DMS153 treated with DMSO at 0.1 percent for 48 hours (cell line): ENCODE data around the gene RAD50.
"Not testable (repeated sequence)": the region's sequence is repeated elsewhere in the genome, so short reads cannot be mapped to it uniquely, and the experiment has no call there.

Experiments
- DNase-seq: peaks from one replicate; lab custom pipeline; 2025; ENCODE audit not compliant: unreplicated experiment; lab: John Stamatoyannopoulos, UW

Gene RAD50

DNA sequence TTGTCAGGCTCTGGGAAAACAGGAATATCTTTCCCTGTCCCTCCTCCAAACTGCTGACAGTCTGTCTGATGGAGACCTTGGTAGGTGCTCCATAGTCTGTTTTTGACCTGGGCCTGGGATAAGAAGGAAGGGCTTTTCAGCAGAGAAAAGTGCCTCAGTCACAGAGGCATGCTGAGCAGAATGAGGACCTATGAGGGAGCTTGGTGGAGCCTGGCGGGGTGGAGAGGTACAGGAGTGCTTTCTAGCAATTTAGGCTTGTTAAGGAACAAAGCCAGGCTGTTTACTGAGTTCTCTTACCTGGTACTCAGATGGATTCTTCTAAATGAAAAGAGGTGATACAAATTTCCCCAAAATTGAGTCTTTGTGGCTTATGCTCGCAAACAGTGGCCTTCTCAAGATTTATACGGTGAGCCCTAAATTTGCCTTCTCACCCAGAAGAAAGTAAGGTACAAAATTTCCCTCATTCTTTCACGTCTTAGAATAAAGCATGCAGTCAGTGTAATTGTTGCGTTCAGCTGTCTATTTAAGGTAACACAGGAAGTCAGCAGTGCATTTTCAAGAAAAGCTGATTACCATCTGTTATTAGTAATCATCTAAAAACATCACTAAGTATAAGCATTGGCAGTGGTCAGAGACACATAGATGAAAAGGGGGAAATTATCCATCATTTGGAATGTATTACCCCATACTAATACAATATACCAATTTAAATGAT is 72.6 kb downstream of the RAD50 start:
- no peak for DNase-seq

GRCh38 chr5:132633587-132633986 is 76.8 kb downstream of the RAD50 start:
- DNase-seq: not testable (repeated sequence)

GRCh38 chr5:132635873-132636272 is 79.1 kb downstream of the RAD50 start:
- DNase-seq: no peak

DNA sequence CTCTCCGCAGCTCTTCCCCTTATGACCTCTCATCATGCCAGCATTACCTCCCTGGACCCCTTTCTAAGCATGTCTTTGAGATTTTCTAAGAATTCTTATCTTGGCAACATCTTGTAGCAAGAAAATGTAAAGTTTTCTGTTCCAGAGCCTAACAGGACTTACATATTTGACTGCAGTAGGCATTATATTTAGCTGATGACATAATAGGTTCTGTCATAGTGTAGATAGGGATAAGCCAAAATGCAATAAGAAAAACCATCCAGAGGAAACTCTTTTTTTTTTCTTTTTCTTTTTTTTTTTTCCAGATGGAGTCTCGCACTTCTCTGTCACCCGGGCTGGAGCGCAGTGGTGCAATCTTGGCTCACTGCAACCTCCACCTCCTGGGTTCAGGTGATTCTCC is 80.5 kb downstream of the RAD50 start:
- no peak for DNase-seq

GRCh38 chr5:132639706-132640130 is 82.9 kb downstream of the RAD50 start:
- DNase-seq: no peak

DNA sequence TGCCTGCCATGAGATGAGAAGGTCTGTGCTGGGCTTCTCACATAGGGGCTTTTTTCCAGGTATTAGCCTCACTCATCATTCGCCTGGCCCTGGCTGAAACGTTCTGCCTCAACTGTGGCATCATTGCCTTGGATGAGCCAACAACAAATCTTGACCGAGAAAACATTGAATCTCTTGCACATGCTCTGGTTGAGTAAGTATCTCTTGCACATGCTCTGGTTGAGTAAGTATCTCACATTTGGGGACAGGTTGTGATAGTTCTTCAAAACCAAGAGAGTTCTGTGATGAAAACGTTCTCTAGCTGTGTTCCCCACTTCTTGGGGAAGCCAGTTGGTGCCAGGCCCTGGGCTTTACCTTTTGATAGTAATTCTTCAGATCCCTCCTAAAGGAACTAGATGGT is 83.8 kb downstream of the RAD50 start:
- no peak for DNase-seq

DNA sequence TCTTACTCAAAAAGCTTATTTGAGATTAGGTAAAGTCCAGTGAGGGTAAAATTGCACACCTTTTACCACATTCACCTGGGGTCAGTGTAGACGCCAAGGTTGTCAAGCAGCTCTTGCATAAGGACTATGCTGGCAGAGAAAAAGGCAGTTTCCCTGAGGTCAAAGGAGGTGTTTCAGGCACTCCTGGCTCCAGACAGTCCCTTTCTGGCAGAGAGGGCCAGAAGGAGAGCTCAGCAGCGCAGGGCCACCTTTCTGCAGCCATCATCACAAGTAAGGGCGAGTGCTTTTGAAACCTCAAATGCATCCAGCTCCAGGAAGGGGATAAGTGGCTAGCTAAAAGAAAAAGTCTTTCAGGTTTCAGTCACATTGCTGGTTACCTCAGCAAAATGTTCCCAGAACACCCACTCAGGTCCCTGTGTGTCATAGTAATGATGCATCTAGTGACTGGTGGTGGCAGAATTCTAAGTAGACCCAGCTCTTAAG is 84.5 kb downstream of the RAD50 start:
- DNase-seq: no peak

GRCh38 chr5:132641841-132642240 is 85.1 kb downstream of the RAD50 start:
- DNase-seq: no peak

- no peak for DNase-seq
These were observed 87.4 kb downstream of the RAD50 start for GRCh38 chr5:132644177-132644576.

DNA sequence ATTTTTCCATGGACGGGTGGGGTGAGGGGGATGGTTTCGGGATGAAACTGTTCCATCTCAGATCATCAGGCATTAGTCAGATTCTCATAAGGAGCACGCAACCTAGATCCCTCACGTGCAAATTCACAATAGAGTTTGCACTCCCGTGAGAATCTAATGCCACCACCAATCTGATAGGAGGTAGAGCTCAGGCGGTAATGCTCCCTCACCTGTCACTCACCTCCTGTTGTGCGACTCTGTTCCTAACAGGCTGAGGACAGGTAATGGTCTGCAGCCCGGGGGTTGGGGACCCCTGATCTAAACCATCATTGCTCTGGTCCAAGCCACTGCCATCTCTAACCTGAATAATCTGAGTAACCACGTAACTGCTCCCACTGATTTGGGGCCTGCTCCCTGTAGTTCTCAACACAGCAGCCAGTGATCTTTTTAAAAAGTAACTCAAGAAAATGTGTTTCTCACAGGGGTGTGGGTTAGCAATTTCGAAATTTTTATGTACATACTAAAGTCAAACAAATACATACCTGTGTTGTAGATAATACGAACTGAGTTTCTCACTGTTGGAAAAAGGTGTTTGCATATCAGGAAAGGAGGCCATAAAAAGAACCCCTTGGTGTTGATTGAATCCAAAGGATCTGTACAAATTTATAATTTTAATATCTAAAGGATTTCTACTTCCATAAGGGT is 89.9 kb downstream of the RAD50 start:
- no peak for DNase-seq

DNA sequence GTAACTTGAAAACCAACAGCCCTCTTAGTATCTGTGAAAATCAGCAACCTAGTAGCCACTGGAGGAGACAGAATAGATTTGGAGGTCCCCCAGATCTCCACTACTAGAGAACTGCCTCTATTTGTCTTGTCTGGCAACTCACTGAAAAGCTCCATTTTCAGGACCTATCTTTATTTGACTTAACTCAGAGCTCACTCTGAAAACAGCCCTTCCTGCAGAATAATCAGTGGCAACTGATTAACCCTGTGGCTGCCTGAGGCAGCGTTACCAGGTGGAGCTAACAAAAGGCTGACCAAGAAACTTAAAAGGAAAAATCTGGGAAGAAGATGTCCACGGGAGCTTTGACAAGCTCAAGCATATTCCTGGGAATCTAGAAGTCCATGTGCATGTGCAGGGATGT is 90.7 kb downstream of the RAD50 start:
- no peak for DNase-seq

- DNase-seq: no peak
These were observed 91.6 kb downstream of the RAD50 start for GRCh38 chr5:132648355-132648754.

DNA sequence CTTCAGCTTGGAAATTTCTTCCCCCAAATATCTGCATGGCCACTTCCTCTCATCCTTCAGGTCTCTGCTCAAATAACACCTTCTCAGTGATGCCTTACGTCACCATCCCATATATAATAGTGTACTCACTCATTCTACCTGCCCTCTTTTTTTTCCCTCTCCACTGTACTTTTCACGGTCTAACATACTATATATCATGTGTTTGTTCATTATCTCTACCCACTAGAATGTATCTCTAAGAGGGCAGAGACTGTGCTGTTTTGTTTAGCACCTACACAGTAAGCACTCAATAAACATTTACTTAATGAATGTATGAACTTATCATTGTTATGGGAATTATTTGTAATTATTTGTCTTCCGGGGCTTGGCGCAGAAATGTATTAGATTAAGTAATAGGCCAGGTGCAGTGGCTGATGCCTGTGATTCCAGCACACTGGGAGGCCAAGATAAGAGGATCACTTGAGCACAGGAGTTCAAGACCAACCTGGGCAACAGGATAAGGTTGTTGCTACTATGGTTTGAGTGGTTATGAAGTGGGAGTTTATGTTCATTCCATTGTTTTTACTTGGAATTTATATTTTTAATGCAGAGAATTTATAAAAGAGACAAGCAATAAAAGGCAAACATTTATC is 95.2 kb downstream of the RAD50 start:
- no peak for DNase-seq

GRCh38 chr5:132653716-132654115 is 96.9 kb downstream of the RAD50 start:
- no peak for DNase-seq

DNA sequence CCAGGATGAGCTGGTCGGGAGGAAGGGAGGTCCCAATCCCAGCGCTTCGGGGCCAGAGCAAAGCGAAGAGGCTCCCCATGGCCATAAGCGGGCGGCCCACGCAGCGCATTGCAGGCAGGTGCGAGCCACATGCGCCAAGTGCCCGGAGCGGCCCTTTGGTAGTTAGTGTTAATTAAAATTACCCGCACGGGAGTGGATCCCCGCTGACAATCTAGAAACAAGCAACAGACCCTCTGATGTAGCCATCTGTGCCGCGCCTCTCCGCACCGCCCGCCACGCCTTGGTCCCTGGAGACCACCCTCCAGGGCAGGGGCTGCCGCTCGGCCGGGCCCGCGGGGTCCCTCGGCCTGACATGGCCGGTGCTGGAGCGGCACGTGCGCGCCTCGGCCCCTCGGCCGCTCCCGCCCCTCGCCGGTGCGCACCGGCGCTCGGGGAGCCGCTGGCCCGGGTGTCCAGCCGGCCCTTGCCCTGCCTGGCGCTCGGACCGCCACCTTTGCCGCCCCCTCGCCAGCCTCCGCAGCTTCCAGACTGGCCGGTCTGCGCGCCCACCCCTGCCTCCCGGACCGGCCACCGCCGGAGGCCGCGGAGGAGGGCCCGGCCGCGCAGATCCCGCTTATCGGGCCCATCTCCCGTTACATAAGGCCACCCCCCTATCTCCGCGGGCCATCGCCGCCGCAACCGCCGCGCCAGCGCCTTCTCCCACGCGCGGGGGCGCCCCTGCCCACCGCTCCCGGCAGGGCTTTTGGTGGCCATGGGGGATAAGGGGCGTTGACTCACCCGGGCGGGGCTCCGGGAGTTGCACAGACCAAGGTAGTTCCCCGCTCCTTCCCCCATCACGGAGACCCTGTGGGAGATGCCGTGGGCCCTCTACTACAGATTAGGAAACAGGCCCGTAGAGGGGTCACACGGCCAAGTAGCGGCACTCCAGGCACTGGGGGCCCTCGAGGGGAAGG is 99.3 kb downstream of the RAD50 start:
- no peak for DNase-seq

- DNase-seq: no peak
These were observed 100.1 kb downstream of the RAD50 start for GRCh38 chr5:132656774-132657355.

GRCh38 chr5:132657676-132658380 is 101.1 kb downstream of the RAD50 start, which contains the start of gene IL13:
Gene IL13 (plus strand): TSS chr5:132658173. CDS start chr5:132658187, 14 bp downstream.
- no peak for DNase-seq

- no peak for DNase-seq
These were observed 101.9 kb downstream of the RAD50 start for GRCh38 chr5:132658381-132659302.
